ENCODE results near the gene PCOLCE2.
"Not testable (repeated sequence)": the region's sequence is repeated elsewhere in the genome, so short reads cannot be mapped to it uniquely, and the experiment has no call there.

Gene PCOLCE2

DNA sequence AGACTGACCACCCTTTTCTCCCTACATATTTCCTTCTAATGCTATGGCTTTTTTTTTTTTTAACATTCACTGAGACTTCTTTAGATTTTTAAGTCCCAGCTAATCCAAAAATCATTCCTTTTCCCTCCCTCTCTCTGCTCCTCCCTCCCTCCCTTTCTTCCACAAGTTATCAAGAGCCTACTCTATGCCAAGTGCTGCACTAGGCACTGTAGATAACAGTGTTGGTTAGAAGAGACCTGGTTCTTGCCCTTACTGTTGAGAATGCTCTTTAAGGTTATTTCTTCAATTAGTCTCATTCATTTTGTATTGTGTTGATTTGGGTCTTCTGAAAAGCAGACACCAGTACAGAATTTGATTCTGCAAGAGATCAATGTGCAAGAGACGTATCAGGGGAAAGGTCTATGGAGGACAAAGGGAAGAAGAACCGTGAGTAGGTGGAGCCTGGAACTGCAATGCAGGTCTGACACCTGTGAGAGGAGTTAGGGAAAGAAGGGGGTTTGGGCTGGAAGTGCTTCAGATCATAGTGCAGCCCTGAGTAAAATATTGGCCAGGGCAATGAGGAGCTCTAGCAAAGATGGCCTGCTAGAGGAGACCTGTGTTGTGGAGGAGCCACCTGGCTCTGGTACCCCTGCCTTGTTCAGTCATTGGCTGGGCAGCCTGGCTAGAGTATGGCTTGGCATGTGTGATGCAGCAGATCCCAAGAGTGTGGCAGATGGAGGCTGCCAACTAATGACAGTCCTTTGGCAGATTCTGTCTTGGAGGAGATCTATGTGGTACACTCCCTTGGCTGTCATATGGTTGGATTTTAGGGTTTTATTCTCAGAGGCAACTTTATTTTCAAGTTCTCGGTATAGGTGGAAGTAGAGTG is 9.7 kb upstream of the PCOLCE2 start:
- no peak for DNase-seq (ENCODE audit: low spot score)

- no peak for DNase-seq (ENCODE audit: low spot score)
Measured at GRCh38 chr3:142897807-142898206, 8.9 kb upstream of the PCOLCE2 start.

DNA sequence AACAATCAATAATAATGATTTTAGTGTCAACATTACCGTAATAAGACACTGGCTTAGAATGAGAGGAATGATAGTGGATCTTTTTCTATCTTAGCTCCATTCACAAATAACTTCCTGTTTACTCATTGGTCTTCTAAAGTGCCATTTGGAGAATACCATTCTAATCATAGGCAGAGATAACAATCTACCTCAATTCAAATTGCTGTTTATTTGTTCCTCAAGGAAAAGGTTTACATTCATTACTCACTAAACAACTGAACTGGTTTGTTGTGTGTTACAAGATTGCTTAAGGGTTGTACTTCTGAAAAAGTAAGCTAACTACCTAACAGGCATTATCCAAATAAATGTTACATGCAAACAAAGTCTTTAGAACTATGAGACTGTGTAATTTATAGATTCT is 8.1 kb upstream of the PCOLCE2 start:
- DNase-seq (ENCODE audit: low spot score), result no peak

DNA sequence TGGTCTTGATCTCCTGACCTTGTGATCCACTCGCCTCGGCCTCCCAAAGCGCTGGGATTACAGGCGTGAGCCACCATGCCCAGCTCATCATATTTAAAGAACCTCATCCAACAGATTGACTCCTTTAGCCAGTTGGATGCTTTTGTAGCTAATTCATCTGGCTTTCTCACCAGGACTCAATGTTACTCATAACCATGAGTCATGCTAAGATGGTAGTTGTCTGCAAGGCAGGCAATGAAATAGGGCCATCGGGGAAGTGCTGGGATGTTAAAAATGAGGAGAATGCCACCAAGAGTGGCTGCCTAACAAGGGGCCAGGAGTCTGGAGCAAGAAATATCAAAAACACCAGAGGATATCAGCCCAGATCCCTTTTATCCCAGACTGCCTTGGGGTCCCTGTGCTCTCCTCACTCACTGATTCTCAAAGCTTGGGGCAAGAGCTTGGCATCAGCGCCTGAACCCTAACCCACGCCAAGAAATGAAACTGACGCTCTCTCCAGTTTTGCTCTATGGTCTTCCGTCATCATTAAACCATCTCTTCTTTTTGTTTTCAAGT is 7.4 kb upstream of the PCOLCE2 start:
- no peak for DNase-seq (ENCODE audit: low spot score)

GRCh38 chr3:142894493-142894892 is 5.6 kb upstream of the PCOLCE2 start:
- no peak for DNase-seq (ENCODE audit: low spot score)

DNA sequence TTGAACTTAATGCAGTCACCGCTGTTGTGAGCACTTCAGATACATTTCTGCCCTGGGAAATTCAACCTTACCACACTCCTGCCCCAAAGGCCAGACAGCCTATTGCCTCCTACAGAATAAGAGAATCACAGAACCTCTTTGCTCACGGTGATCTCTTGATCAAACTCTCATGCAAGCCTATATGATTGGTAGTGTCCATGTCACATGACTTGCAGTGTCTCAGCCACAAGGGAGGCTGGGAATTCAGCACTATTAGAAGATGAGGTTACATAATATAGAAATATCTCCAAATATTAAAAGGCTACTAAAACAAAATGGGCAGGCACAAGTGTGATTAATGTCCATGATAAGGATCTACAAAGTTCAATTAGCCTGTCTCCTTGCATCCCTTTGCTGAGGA is 3.8 kb upstream of the PCOLCE2 start:
- DNase-seq (ENCODE audit: low spot score), result no peak

GRCh38 chr3:142890592-142890991 is 1.7 kb upstream of the PCOLCE2 start:
- DNase-seq (ENCODE audit: low spot score), result no peak

DNA sequence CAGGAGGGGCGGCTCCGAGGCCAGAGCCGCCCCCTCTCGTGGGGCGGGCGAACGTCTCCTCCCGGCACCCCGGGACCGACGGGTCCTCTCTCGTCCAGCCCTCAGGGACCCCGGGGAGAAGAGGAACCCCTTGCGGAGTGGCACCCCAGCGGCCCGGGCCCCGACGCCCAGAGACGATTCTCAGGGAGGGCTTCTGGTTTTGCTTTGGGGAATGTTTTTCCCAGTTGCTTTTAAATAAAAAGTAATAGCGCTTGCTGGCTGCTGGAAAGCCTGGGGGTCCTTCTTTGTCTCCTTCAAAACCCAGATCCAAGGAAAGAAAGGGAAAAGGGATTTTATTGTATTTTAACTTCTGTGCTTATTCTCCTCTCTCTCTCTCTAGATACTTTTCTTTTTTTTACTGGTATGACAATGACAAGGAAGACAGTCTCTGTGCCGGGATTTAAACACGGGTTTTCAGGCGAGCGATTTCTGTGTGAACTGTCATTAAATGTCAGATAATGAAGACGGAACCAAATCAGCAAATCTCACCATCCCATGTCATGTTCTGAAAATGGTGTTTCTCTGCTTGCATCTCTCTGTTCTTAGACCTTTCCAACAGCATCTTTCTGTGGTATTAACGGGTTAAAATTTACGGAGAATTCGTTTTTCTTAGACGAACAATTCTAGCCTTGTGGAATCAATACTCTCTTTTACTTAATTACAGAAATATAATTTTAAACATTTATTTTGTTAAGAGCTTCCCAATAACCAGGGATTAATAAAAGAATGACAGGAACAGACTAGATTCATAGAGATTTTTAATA is 530 bp upstream of the PCOLCE2 start:
- DNase-seq (ENCODE audit: low spot score), result no peak

GRCh38 chr3:142888099-142888480 is 793 bp downstream of the PCOLCE2 start:
- DNase-seq (ENCODE audit: low spot score), result no peak

- no peak for DNase-seq (ENCODE audit: low spot score)
Measured at GRCh38 chr3:142886940-142887339, 1.9 kb downstream of the PCOLCE2 start.

GRCh38 chr3:142886021-142886420 is 2.9 kb downstream of the PCOLCE2 start:
- DNase-seq (ENCODE audit: low spot score), result no peak

DNA sequence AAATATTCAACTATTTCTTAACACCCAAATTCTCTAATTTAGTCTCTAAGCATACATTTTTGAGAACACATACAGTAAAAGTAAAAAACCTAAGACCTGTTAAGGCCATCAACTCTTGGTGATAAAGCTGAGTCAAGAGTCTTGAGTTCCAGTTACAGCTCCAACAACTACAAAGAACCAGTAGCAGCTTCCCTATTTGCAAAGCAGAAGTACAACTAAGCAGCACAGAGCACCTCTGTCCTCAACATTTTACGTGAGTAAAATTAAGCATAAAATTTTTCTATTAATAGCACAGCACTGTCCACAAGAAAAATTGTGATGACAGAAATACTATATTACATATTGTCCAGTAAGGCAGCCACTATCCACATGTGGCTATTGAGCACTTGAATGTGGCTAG is 4.4 kb downstream of the PCOLCE2 start:
- DNase-seq (ENCODE audit: low spot score), result no peak

DNA sequence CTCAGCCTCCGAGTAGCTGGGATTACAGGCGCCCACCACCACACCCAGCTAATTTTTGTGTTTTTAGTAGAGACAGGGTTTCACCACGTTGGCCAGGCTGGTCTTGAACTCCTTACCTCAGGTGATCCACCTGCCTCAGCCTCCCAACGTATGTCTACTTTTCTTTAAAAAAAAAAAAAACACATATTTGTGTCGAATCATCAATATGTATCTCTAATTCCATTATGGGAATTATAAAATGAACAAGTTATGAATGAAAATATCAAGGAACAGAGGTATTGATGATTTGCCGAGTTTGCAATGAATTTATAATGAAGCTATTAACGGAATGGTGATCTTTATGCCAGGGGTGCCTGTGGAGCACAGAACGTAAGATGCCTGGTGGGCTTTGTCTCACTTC is 5.3 kb downstream of the PCOLCE2 start:
- DNase-seq (ENCODE audit: low spot score), result not testable (repeated sequence)

DNA sequence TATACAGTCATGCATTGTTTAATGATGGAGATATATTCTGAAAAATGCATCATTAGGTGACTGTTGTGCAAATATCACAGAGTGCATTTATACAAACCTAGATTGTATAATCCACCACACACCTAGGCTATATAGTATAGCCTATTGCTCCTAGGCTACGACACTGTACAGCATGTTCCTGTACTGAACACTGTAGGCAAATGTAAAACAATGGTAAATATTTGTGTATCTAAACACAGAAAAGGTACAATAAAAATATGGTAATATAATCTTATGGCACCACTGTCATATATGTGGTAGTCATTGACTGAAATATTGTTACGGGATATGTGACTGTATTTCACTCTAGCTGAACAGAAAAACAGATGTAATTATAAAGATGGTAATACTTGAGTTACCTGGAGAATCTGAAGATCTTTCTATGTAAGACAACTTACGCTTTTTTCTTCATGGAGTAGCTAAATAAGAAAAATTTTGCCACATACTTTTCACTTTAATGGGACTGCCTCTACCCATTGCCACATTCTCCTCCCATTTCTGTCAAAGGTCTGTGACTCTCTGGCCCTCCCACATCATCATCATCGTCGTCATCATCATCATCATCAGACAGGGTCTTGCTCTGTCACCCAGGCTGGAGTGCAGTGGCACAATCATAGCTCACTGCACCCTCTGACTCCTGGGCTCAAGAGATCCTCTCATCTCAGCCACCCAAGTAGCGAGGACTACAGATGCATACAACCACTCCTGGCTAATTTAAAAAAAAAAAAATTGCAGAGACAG is 7.2 kb downstream of the PCOLCE2 start:
- no peak for DNase-seq (ENCODE audit: low spot score)

GRCh38 chr3:142878649-142879300 is 10.1 kb downstream of the PCOLCE2 start:
- DNase-seq (ENCODE audit: low spot score), result no peak

DNA sequence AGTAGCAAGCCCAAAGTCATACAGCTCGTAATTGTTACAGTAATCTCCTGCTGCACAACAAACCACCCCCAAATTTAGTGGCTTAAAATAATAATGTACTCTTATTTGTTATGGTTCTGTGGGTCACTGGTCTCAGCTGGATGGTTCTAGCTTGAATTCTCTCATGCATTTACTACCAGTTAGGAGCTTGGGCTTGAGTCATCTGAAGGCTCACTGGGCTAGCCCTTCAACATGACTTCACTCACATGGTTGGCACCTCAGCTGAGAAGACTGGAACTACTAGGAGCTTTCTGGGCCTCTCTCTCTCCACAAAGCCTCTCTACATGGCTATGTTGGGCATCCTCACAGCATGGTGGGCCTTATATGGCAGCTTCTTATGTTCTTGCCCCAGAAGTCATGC is 12.5 kb downstream of the PCOLCE2 start:
- DNase-seq (ENCODE audit: low spot score), result no peak

- DNase-seq (ENCODE audit: low spot score), result no peak
Measured at GRCh38 chr3:142875583-142876207, 13.2 kb downstream of the PCOLCE2 start.

DNA sequence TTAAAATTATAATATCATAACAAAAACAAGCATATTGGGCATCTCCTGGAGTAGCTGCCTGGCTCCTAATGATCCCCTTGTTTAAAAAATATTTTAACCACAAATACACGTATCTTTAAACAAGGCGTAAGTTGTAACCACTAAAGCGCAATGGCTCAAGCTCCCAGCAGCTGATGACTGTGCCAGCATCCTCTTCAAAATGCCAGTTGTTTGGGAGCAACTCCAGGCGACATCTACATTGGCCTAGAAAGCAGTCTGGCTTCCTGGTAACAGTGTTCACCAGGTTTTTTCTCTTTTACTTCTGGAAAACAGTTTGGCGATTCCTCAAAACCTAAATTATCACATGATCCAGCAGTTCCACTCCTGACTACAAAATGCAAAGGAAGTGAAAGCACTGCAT is 13.8 kb downstream of the PCOLCE2 start:
- DNase-seq (ENCODE audit: low spot score), result no peak

- DNase-seq (ENCODE audit: low spot score), result not testable (repeated sequence)
Measured at GRCh38 chr3:142868382-142868781, 20.5 kb downstream of the PCOLCE2 start.

- peak; percentile 64 for DNase-seq (ENCODE audit: low spot score)
Measured at GRCh38 chr3:142866841-142867631, 21.8 kb downstream of the PCOLCE2 start.

Measured in NAMALWA (cell line).